HepG2 (cell line): ENCODE results near the gene LRRC8E. TPM values are rescaled to one million over a fixed set of nuclear protein-coding genes. Genes with fewer than 3 reads are reported as not detected.

Experiments
- ATAC-seq: fragments of 200-7000 bp; cut with Tn5 transposase; 3 replicates; pipeline ENCODE4 v1.9.1; 2020; ENCODE audit warnings: mild to moderate bottlenecking, moderate library complexity
- BruUV-seq: library from RNA; stranded (reverse); fragments of 400-500 nt; replicated peaks from 2 replicates; lab custom pipeline; 2021; lab: Mats Ljungman, UMichigan
- CTCF ChIA-PET: fragments of 300-600 bp; formaldehyde crosslinking; extraction: SDS; loops from one replicate; lab custom pipeline; 2021; ENCODE audit warnings: low total read pairs, inconsistent platforms, low intra/inter-chr PET ratio; lab: Yijun Ruan, JAX
- POLR2A ChIA-PET: fragments of 350-600 bp; sonication (Branson Sonifier 250); formaldehyde crosslinking; loops from one replicate; lab custom pipeline; 2020; ENCODE audit warnings: antibody characterized with exemption, inconsistent platforms; lab: Yijun Ruan, JAX
- DNase-seq: peaks from one replicate; pipeline ENCODE4 v3.0.0-alpha.2; 2015; ENCODE audit warnings: low spot score
- FAIRE-seq: peaks from 3 replicates; lab custom pipeline; 2011; peaks lifted over from hg19 to GRCh38; lab: Jason Lieb, UNC
- H2AFZ ChIP-seq: one replicate; pipeline ENCODE4 v1.6.1; 2011; ENCODE audit warnings: low read length, inconsistent platforms
- H3K27ac ChIP-seq: fragments of 300-600 bp; 3 replicates; pipeline ENCODE4 v1.8.0; 2011; ENCODE audit warnings: mixed run types, mild to moderate bottlenecking, mixed read lengths, low read length, inconsistent platforms; ENCODE audit not compliant: insufficient read depth; ENCODE audit errors: extremely low read length
- H3K27me3 ChIP-seq, 2 experiments: fragments of 200-600 bp in 1 of 2; 2 replicates in 1 of 2; 3 replicates in 1 of 2; pipeline versions ENCODE4 v1.6.0 to v1.8.0; 2011; ENCODE audit warnings: low read length in 2 of 2, mild to moderate bottlenecking in 2 of 2, moderate library complexity in 2 of 2, inconsistent platforms in 1 of 2; ENCODE audit not compliant: insufficient read depth in 2 of 2, control insufficient read depth in 1 of 2
- H3K36me3 ChIP-seq, 2 experiments: fragments of 200-600 bp in 1 of 2; replicated peaks in 1 of 2; 2 replicates in 1 of 2; 3 replicates in 1 of 2; pipeline versions ENCODE4 v1.5.1 to v1.8.0; 2011; ENCODE audit warnings: low read length in 2 of 2, inconsistent platforms in 1 of 2; ENCODE audit not compliant: insufficient read depth in 2 of 2, control insufficient read depth in 1 of 2
- H3K4me1 ChIP-seq: 2 replicates; pipeline ENCODE4 v1.5.1; 2012; ENCODE audit warnings: low read length, inconsistent platforms; ENCODE audit not compliant: insufficient read depth
- H3K4me2 ChIP-seq: 2 replicates; pipeline ENCODE4 v1.6.0; 2011; ENCODE audit warnings: low read depth, low read length, inconsistent platforms
- H3K4me3 ChIP-seq, 3 experiments: fragments of 200-600 bp in 1 of 3; sonication (generic), shearing (Covaris generic) in 1 of 3; replicated peaks in 1 of 3; 2 replicates each; pipeline ENCODE4 v1.5.1; 2011 to 2016; ENCODE audit warnings: low read length in 3 of 3, inconsistent platforms in 2 of 3, low read depth in 2 of 3, mild to moderate bottlenecking in 2 of 3, control low read depth in 1 of 3, mixed read lengths in 1 of 3; ENCODE audit not compliant: insufficient read depth in 1 of 3
- H3K79me2 ChIP-seq: one replicate; pipeline ENCODE4 v1.6.1; 2011; ENCODE audit warnings: low read length, inconsistent platforms; ENCODE audit not compliant: insufficient read depth
- H3K9ac ChIP-seq: 2 replicates; pipeline ENCODE4 v1.6.0; 2011; ENCODE audit warnings: mild to moderate bottlenecking, low read depth, low read length, inconsistent platforms; ENCODE audit not compliant: insufficient read depth
- H3K9me3 ChIP-seq: 2 replicates; pipeline ENCODE4 v1.5.1; 2012; ENCODE audit warnings: mild to moderate bottlenecking, low read length
- H4K20me1 ChIP-seq: 2 replicates; pipeline ENCODE4 v1.6.0; 2011; ENCODE audit warnings: inconsistent platforms, mild to moderate bottlenecking, low read length, moderate library complexity; ENCODE audit not compliant: insufficient read depth
- AGO2 ChIP-seq: fragments of 200-400 bp; formaldehyde crosslinking; optimal IDR thresholded peaks from 2 replicates; pipeline ENCODE3; 2017; ENCODE audit warnings: mild to moderate bottlenecking, low read depth, low read length, moderate library complexity
- ARID4A ChIP-seq: sonication (generic); formaldehyde crosslinking; IDR thresholded peaks from 2 replicates; pipeline ENCODE4 v1.5.0; 2020; ENCODE audit warnings: mild to moderate bottlenecking, missing genetic modification reagents, borderline replicate concordance
- MAFF ChIP-seq: IDR thresholded peaks from 2 replicates; pipeline ENCODE4 v1.6.1; 2011; ENCODE audit warnings: low read depth, low read length, improper control_type of control experiment
- NR0B2 ChIP-seq: sonication (generic); formaldehyde crosslinking; IDR thresholded peaks from 2 replicates; pipeline ENCODE4 v1.4.0; 2020; ENCODE audit warnings: mild to moderate bottlenecking, missing genetic modification reagents
- RBFOX2 ChIP-seq: fragments of 200-400 bp; formaldehyde crosslinking; IDR thresholded peaks from 2 replicates; pipeline ENCODE4 v1.6.1; 2017; ENCODE audit warnings: low read depth, mild to moderate bottlenecking, low read length
- THAP7 ChIP-seq: sonication (generic); formaldehyde crosslinking; IDR thresholded peaks from 2 replicates; pipeline ENCODE4 v1.8.1; 2023; ENCODE audit warnings: mild to moderate bottlenecking, missing genetic modification reagents
- ZNF501 ChIP-seq: sonication (generic); formaldehyde crosslinking; IDR thresholded peaks from 2 replicates; pipeline ENCODE4 v1.5.1; 2020; ENCODE audit warnings: mild to moderate bottlenecking, moderate library complexity, missing genetic modification reagents
- ZNF790 ChIP-seq: sonication (generic); formaldehyde crosslinking; IDR thresholded peaks from 2 replicates; pipeline ENCODE4 v1.8.0; 2022; ENCODE audit warnings: missing genetic modification reagents, mild to moderate bottlenecking, borderline replicate concordance
- WGBS: methylation state at CpG from one replicate; pipeline ENCODE4 v1.1.6; 2017; ENCODE audit warnings: low lambda C conversion rate; 5-methylcytosine and 5-hydroxymethylcytosine counted together
- in situ Hi-C: cut with HindIII; loops from 2 replicates; pipeline ENCODE4 v1.10.0; 2017; ENCODE audit warnings: low pct_unique_long_range_greater_than_20kb; ENCODE audit not compliant: extremely low pct_ligation_motif_present
- intact Hi-C: fragments of 100-400 bp; cut with micrococcal nuclease; formaldehyde crosslinking; loops from one replicate; pipeline ENCODE4 v1.10.0; 2022; ENCODE audit not compliant: unreplicated experiment
- polyA plus RNA-seq, 8 experiments: library from polyadenylated mRNA; depleted of rRNA in 3 of 8; stranded (reverse) in 7 of 8; unstranded in 1 of 8; fragments of >200 nt; fragmentation: Illumina TruSeq in 4 of 8; extraction: Trizol in 4 of 8; gene quantifications; 2 replicates each; pipeline versions ENCODE4 v1.2.1 to v1.2.3, GENCODE V29; 2011 to 2016; ENCODE audit warnings: low read depth in 4 of 8, missing spikeins in 1 of 8, mixed read lengths in 1 of 8; ENCODE audit not compliant: insufficient read depth in 1 of 8
- total RNA-seq, 5 experiments: library from RNA; depleted of rRNA; stranded (reverse); fragments of >200 nt; fragmentation: Illumina TruSeq; extraction: Trizol; gene quantifications; 2 replicates each; pipeline ENCODE4 v1.2.3, GENCODE V29; 2016; ENCODE audit warnings: low read depth in 1 of 5

LRRC8E gene
- total and polyA plus RNA-seq, 2 of the 13 experiments (the other 11 are each of a cell fraction or from before 2014, with no cell fraction given): 8.0 to 10.3 TPM

GRCh38 chr19:7931221-7932061 lies 43.1 kb downstream of the LRRC8E start:
- Histone ChIP-seq H3K9ac (no peak overlapping the region), H3K36me3 (peaks cover 34 to 58% of the 10 kb centered on the region in 2 experiments; a peak in 4 of 5 replicates), H2AFZ (no peak overlapping the region), H3K4me3 (no peak overlapping the region), H3K79me2 (no peaks in the 10 kb centered on the region), H3K9me3 (no peaks in the 10 kb centered on the region), H4K20me1 (no peaks in the 10 kb centered on the region), H3K27me3 (no peaks in the 10 kb centered on the region), H3K27ac (no peak overlapping the region), H3K4me1 (no peaks in the 10 kb centered on the region), H3K4me2 (no peak overlapping the region)
- BruUV-seq: no TSS peak
- FAIRE-seq: no peak
- CTCF ChIA-PET: no interaction called here
- POLR2A ChIA-PET: interaction anchor here (4.6 to 5.2 kb wide), 2 partner anchors 12 kb away, joined by 34 to 57 read pairs; partner anchors contain the start of genes SNAPC2 and TIMM44
- no peak for DNase-seq
- WGBS: 95% methylated on average over 27 of the region's 36 CpGs
- intact Hi-C loops: no loop called here
- TF ChIP-seq MAFF: no peak
- TF ChIP-seq RBFOX2: peak; percentile 51
- TF ChIP-seq AGO2: peak; percentile 17
- TF ChIP-seq THAP7 (CRISPR knock-in tag): no peak
- no peak for TF ChIP-seq ZNF790
- TF ChIP-seq ZNF501: no peak
- TF ChIP-seq NR0B2 (CRISPR knock-in tag): no peak
- TF ChIP-seq ARID4A (CRISPR knock-in tag): no peak
- in situ Hi-C loops: no loop called here
- ATAC-seq: no peak
